Esophagus squamous epithelium (tissue), 5 donors: ENCODE data around the gene SNORC. TPM values are rescaled to one million over a fixed set of nuclear protein-coding genes. Genes with fewer than 3 reads are reported as not detected.
A peak's percentile ranks its signal among the peaks of the same experiment; 100 is the strongest.

Source experiments
- DNase-seq: peaks from one replicate; lab custom pipeline; 2025; lab: John Stamatoyannopoulos, UW
- H3K27ac ChIP-seq, 4 donors: fragments of 200-600 bp; sonication (generic); one replicate each; pipeline ENCODE4 v1.5.1; 2016 to 2019; ENCODE audit warnings: mild to moderate bottlenecking in 1 of 4
- H3K27me3 ChIP-seq, 4 donors: fragments of 200-600 bp; sonication (generic); 1 replicate in 3 of 4; 2 replicates in 1 of 4; pipeline versions ENCODE4 v1.5.1 to v1.6.0; 2017 to 2021; ENCODE audit warnings: antibody characterized with exemption in 1 of 4
- H3K36me3 ChIP-seq, 3 donors: fragments of 200-600 bp; sonication (generic); one replicate each; pipeline ENCODE4 v1.5.1; 2016 to 2019
- H3K4me1 ChIP-seq, 3 donors: fragments of 200-600 bp; sonication (generic); one replicate each; pipeline ENCODE4 v1.5.1; 2017 to 2019
- H3K4me3 ChIP-seq, 4 donors: fragments of 200-600 bp; sonication (generic); 1 replicate in 3 of 4; 2 replicates in 1 of 4; pipeline ENCODE4 v1.5.1; 2016 to 2019; ENCODE audit warnings: mild to moderate bottlenecking in 2 of 4, moderate library complexity in 1 of 4
- H3K9me3 ChIP-seq, 3 donors: fragments of 200-600 bp; sonication (generic); one replicate each; pipeline ENCODE4 v1.5.1; 2016 to 2019
- CTCF ChIP-seq, 6 experiments: fragments of 450-650 bp in 4 of 6; fragments of 200-600 bp in 2 of 6; sonication (generic) in 2 of 6; IDR thresholded peaks; one replicate each; pipeline ENCODE4 v1.5.1; 2016 to 2019; ENCODE audit warnings: antibody characterized with exemption in 6 of 6, mild to moderate bottlenecking in 4 of 6, moderate library complexity in 4 of 6
- POLR2A ChIP-seq, 4 donors: fragments of 450-650 bp; IDR thresholded peaks; one replicate each; pipeline ENCODE4 v1.6.1; 2017; ENCODE audit warnings: antibody characterized with exemption in 4 of 4, mild to moderate bottlenecking in 4 of 4, moderate library complexity in 3 of 4
- WGBS, 2 donors: methylation state at CpG; one replicate each; pipeline ENCODE4 v1.1.5; 2018; 5-methylcytosine and 5-hydroxymethylcytosine counted together
- intact Hi-C: fragments of 100-400 bp; cut with DNase I; formaldehyde crosslinking; loops from one replicate; pipeline ENCODE4 v1.15.0; 2022
- small RNA-seq, 4 donors: library from RNA; depleted of rRNA; stranded (forward); fragments of <200 nt; gene quantifications; one replicate each; pipeline ENCODE3, GENCODE V24; 2016
- total RNA-seq, 4 donors: library from RNA; depleted of rRNA; stranded (reverse); fragments of >200 nt; gene quantifications; one replicate each; pipeline ENCODE4 v1.1.0, GENCODE V29; 2016
- donor health status: DM: yes; HTN: yes; CAD: no.

The SNORC gene
- total RNA-seq, 4 donors from 2014 or later, result 0.26 to 0.83 (median 0.66) TPM

GRCh38 chr2:232926431-232926939 is 56.4 kb downstream of the SNORC start:
- TF ChIP-seq POLR2A (IDR thresholded peaks at IDR 0.05), result no peak
- TF ChIP-seq CTCF (IDR thresholded peaks at IDR 0.05), result no peak
- Histone ChIP-seq H3K36me3 (no peaks in the 10 kb centered on the region), H3K4me3 (peak overlapping the region in 3 of 4 donors; percentile 52 to 72 (median 65)), H3K4me1 (peaks cover 0 to 45% (median 22%) of the 10 kb centered on the region in 3 donors), H3K27me3 (peaks cover 0 to 75% (median 5%) of the 10 kb centered on the region in 4 donors), H3K9me3 (no peaks in the 10 kb centered on the region), H3K27ac (peak overlapping the region in 1 of 4 donors; percentile 80)
- WGBS, 2 donors, result 21 to 56% methylated on average over 3 to 6 of the region's 13 CpGs
- no peak for DNase-seq
- intact Hi-C loops, result no loop called here

- H3K36me3 ChIP-seq, result no peaks in the 10 kb centered on the region
- H3K4me3 ChIP-seq, result peak overlapping the region; percentile 44 to 72 (median 58)
- H3K4me1 ChIP-seq, result peaks cover 0 to 45% (median 22%) of the 10 kb centered on the region in 3 donors
- intact Hi-C loops, result no loop called here
- peak overlapping the region in 3 of 4 donors; percentile 39 to 80 (median 79) for H3K27ac ChIP-seq
- WGBS, 2 donors, result 6% methylated on average over 17 of the region's 76 CpGs; no CpG with 5 or more reads in 1 of the 2 donors
- peaks cover 0 to 82% (median 5%) of the 10 kb centered on the region in 4 donors for H3K27me3 ChIP-seq
- H3K9me3 ChIP-seq, result no peaks in the 10 kb centered on the region
- no peak for DNase-seq
- TF ChIP-seq CTCF (IDR thresholded peaks at IDR 0.05) (no peak), POLR2A (IDR thresholded peaks at IDR 0.05) (no peak)
Measured at GRCh38 chr2:232927032-232927792, 57.1 kb downstream of the SNORC start.

- DNase-seq, result no peak
- H3K4me3 ChIP-seq, result peak overlapping the region; percentile 44 to 72 (median 58)
- TF ChIP-seq CTCF (IDR thresholded peaks at IDR 0.05) (no peak), POLR2A (IDR thresholded peaks at IDR 0.05) (no peak)
- H3K9me3 ChIP-seq, result no peaks in the 10 kb centered on the region
- no CpG with 5 or more reads among the region's 114 CpGs for WGBS, 2 donors
- peaks cover 0 to 83% (median 5%) of the 10 kb centered on the region in 4 donors for H3K27me3 ChIP-seq
- peak overlapping the region in 3 of 4 donors; percentile 39 to 80 (median 79) for H3K27ac ChIP-seq
- no peaks in the 10 kb centered on the region for H3K36me3 ChIP-seq
- peaks cover 0 to 45% (median 22%) of the 10 kb centered on the region in 3 donors for H3K4me1 ChIP-seq
- intact Hi-C loops, result no loop called here
Measured at GRCh38 chr2:232927793-232928550, 57.9 kb downstream of the SNORC start.

Small RNA genes within 50 kb of the gene (small RNA-seq; reads per million reads assigned to genes)
- gene RF00019, result 0 reads per million in 4 donors

Other genes starting within 250 kb of the SNORC start
- 10 to 100 TPM in 1 of 4 donors, 1 to 10 TPM in 2, under 1 TPM in 1; 0.30 to 10.1 (median 2.3) TPM for gene EFHD1, start 236.7 kb upstream of the SNORC start, total RNA-seq
- gene GIGYF2, start 172.9 kb upstream of the SNORC start, total RNA-seq, result 10 to 100 TPM; 48.7 to 79.0 (median 62.0) TPM
- not detected for gene KCNJ13, start 93.7 kb upstream of the SNORC start, total RNA-seq
- 10 to 100 TPM in 1 of 4 donors, 1 to 10 TPM in 3; 4.0 to 16.5 (median 6.2) TPM for gene NGEF, start 143.0 kb downstream of the SNORC start, total RNA-seq
- not detected for gene NEU2, start 162.4 kb downstream of the SNORC start, total RNA-seq
- gene INPP5D, start 190.1 kb downstream of the SNORC start, total RNA-seq, result 10 to 100 TPM in 2 of 4 donors, 1 to 10 TPM in 2; 2.2 to 36.0 (median 10.2) TPM